ENCODE results near the gene PHAF1.

The PHAF1 gene

GRCh38 chr16:67174706-67175231 lies 65.0 kb downstream of the PHAF1 start:
- no peak for TF ChIP-seq CTCF (IDR thresholded peaks at IDR 0.05; ENCODE audit: insufficient read depth, low read length, missing control alignments)
- peak overlapping the region; percentile 56 for H3K4me3 ChIP-seq (ENCODE audit: low read depth, low read length)
- POLR2A ChIA-PET, result interaction anchor here (0.9 to 1.3 kb wide), 2 partner anchors 14 to 22 kb away, joined by 3 to 8 read pairs; no protein-coding TSS in a partner anchor
- DNase-seq (ENCODE audit: low read depth, low spot score), result no peak
- CTCF ChIA-PET, result interaction anchor here (1.2 to 10.1 kb wide), 7 partner anchors 10 to 221 kb away, joined by 3 to 110 read pairs (median 6); partner anchors contain the start of genes FBXL8, MATCAP1 and TRADD

GRCh38 chr16:67176662-67177061 lies 66.9 kb downstream of the PHAF1 start:
- ChIA-PET CTCF (interaction anchor here (1.2 to 10.1 kb wide), 6 partner anchors 8 to 222 kb away, joined by 4 to 110 read pairs (median 7); partner anchors contain the start of genes FBXL8, MATCAP1 and TRADD), POLR2A (no interaction called here)
- no peak for TF ChIP-seq CTCF (IDR thresholded peaks at IDR 0.05; ENCODE audit: insufficient read depth, low read length, missing control alignments)
- no peak for DNase-seq (ENCODE audit: low read depth, low spot score)
- no peak overlapping the region for H3K4me3 ChIP-seq (ENCODE audit: low read depth, low read length)

- TF ChIP-seq CTCF (IDR thresholded peaks at IDR 0.05; ENCODE audit: insufficient read depth, low read length, missing control alignments), result no peak
- H3K4me3 ChIP-seq (ENCODE audit: low read depth, low read length), result peak overlapping the region; percentile 15
- DNase-seq (ENCODE audit: low read depth, low spot score), result no peak
- POLR2A ChIA-PET, result no interaction called here
- CTCF ChIA-PET, result interaction anchor here (1.4 to 10.1 kb wide), 3 partner anchors 7 to 224 kb away, joined by 5 to 110 read pairs (median 7); partner anchors contain the start of gene MATCAP1
Observed at GRCh38 chr16:67177743-67178699, 68.3 kb downstream of the PHAF1 start.

GRCh38 chr16:67179421-67180080 lies 69.8 kb downstream of the PHAF1 start:
- POLR2A ChIA-PET, result interaction anchor here (0.6 kb wide), 1 partner anchor 237 kb away, joined by 3 read pairs; no protein-coding TSS in a partner anchor
- no peak overlapping the region for H3K4me3 ChIP-seq (ENCODE audit: low read depth, low read length)
- CTCF ChIA-PET, result interaction anchor here (1.2 kb wide), 1 partner anchor 25 kb away, joined by 4 read pairs; no protein-coding TSS in a partner anchor
- no peak for DNase-seq (ENCODE audit: low read depth, low spot score)
- peak; percentile 11 for TF ChIP-seq CTCF (IDR thresholded peaks at IDR 0.05; ENCODE audit: insufficient read depth, low read length, missing control alignments)

- CTCF ChIA-PET, result no interaction called here
- TF ChIP-seq CTCF (IDR thresholded peaks at IDR 0.05; ENCODE audit: insufficient read depth, low read length, missing control alignments), result no peak
- POLR2A ChIA-PET, result interaction anchor here (0.6 kb wide), 1 partner anchor 237 kb away, joined by 3 read pairs; no protein-coding TSS in a partner anchor
- no peak overlapping the region for H3K4me3 ChIP-seq (ENCODE audit: low read depth, low read length)
- DNase-seq (ENCODE audit: low read depth, low spot score), result no peak
Observed at GRCh38 chr16:67180166-67180565, 70.4 kb downstream of the PHAF1 start.
